HK-2 (cell line): Measurements from ENCODE around the gene POPDC2.
A peak's percentile ranks its signal among the peaks of the same experiment; 100 is the strongest.

Source experiments
- DNase-seq: peaks from one replicate; pipeline ENCODE4 v3.0.0-alpha.2; 2018; ENCODE audit not compliant: unreplicated experiment

Gene POPDC2

DNA sequence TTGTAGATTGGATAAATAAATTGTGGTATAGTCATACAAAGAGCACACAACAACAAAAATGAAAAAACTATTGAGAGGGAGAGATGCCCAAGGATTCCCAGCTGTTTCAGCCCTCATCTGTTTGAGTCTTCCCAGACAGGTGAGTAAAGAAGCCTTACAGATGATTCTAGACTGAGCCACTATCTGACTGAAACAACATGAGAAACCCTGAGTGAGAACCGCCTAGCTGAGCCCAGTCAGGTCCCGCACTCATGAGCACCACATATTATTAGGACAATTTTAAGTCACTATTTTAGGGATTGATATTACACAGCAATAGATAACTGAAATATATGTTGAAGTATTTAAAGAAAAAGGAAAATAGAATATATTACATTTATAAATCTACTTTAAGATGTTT, 19.0 kb downstream of the POPDC2 start:
- DNase-seq, result no peak

DNA sequence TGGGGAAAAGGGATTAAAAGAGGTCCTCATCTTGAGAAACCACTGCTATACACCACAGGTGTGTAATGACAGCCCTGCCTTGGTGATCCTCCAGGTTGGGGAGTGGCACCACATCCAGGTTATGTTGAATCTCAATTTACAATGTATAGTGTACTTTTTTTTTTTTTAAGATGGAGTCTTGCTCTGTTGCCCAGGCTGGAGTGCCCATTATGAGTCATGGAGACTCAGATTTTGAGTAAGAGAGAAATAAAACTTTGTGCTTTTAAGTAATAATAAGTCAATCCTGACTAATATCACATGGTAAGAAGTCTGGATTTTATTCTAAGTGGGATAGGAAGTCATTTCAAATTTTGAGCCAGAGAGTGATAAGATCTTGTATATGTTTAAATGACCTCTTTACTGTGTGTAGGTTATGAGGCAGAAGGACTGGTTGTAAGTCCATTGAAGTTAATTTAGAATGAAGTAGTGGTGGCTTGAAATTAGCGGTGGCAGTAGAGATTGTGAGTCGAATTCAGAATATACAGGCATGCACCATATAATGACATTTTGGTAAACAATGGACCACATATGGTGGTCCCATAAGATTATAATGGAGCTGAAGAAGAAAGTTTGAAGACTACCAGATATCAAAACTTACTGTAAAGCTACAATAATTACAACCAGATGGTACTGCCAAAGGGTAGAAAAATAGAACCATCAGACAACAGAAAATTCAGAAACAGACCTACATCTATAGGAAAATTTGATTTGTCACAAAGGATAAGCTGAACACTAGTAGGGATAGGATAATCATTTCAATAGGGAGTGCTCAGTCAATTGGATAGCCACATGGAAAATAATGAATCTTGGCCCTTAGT, 20.7 kb downstream of the POPDC2 start:
- no peak for DNase-seq

DNA sequence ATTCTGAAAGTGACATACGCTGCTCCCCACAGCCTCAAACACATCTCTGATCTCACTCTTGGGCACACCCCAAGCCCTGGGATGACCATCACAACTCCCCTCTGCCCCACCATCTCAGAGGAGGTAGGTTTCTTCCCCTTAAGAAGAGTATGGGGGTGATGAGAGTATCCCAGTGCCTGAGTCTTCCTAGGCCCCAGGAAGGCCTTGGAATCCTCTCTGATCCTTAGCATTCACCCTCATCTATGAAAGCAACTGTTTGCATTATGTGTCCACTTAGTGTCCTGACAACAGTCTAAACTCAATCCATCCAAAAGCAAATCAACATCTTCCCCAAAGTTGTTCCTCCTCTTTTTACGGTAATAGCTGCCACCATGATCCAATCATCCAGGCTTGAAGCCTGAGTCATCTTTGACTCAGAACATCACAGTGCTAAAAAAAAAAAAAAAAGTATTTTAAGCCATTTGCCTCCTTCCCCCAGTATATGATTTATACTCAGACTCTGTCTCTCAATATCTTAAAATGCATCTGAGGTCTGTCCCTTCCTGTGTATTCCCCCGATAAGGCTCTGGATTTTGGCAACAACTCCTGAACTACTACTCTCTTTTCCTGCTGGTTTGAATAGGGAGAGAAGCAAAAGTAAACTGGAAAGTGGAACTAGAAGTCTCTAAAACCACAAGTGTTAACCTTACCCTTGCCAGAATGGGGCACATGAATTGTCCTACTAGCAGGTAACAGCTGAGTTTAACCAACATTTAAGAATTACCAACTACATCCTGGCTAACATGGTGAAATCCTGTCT, 22.5 kb downstream of the POPDC2 start:
- DNase-seq, result peak; percentile 41

DNA sequence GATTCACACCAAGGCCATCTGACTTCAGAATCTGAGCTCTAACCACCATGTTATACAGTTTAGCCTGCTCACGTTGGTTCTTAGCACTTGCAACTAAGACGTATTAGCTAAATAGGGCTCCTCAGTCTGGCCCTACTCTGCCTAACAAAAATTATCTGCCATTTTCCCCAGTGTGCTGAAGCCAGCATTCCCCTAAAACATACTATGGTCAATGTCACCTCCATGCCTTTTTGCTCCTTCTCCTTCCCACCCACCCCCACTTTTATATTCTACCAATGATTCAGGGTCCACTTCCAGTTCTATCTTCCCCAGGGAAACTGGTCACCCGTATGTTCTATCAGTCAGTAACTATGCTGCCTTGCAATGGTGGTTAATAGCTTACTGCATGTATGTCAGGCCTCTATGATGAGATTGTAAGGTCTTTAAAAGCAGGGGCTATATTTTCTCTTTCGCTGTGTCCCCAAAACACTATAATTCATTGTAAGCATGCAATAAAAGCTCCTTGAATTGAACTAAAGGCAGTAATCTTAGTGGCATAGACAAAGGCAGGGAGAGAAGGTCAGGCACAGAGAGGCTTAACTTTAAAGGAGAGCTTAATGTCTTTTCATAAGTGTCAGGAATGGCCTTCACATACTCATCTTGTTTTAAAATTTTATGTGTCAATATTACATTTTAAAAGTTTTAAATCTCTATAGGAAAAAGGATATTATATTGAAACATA, 23.3 kb downstream of the POPDC2 start:
- DNase-seq, result peak; percentile 36

DNA sequence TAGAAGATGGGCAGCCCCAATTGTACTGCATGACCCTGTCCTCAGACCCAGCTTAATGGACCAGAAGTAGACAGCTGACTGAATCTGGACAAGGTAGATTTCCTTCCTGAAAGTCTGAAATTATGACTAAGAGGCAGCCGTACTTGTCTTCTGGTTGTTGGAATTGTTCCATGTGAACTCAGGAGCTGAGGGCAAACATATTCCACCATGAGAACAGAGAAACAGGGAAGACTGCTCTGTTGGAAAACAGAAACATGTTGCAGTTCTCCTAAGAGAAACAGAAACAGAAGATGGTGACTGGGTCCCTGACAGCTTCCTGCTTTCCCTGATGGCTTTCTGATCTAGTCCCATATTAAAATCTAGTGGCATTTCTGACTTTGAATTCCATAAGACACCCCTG, 24.1 kb downstream of the POPDC2 start:
- no peak for DNase-seq

DNA sequence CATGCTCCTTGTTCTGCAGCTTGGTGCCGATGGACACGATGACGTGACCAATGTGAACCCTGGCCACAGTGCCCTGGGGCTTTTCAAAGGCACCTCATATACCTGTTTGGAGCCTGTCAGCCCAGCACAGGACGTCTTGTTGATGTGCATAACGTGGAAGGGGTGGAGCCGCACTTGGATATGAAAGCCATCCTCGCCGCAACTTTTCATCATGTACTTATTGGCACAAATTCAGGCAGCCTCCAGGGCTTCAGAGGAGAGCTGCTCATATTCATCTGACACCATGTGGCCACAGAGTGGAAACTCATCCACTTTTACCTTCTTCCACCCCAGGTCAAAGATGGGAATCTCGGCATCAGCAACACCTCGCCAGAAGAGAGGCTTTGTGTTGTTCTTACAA, 24.7 kb downstream of the POPDC2 start:
- DNase-seq, result no peak

DNA sequence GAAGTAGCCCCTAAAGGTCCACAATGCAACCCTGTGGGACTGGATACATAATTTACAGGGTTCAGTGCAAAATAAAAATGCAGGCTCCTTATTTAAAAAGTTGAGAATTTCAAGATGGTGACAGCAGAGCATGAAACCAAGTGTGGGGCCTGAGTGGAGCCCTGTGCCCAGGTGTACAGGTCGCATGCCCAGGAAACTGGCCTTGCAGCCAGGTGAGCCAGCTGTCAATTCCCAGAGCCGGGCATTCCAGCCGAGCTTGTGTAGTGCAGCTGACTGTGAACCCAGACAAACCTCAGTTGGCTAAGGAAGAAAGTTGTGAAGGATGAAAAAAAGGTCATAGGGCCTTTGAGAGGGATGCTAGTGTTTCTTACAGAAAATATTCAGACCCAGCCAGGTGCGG, 27.6 kb downstream of the POPDC2 start:
- DNase-seq, result no peak

DNA sequence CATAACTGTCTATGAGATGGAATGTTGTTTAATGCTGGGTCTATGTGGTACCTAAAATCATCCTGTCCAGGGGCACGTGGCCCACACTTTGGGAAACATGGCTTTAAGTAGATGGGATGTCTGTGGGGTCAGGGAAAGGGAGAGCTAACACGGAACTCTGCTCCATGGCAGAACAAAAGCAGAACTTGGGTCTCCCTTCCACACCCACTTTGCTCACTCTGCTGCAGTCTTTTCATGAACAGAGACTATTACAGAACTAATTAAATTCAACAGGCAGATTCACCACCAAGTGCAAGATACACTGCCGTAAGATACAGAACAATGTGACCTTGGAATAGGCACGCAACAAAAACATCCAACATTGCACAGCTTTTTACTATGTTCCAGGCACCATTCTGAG, 28.2 kb downstream of the POPDC2 start:
- DNase-seq, result no peak

DNA sequence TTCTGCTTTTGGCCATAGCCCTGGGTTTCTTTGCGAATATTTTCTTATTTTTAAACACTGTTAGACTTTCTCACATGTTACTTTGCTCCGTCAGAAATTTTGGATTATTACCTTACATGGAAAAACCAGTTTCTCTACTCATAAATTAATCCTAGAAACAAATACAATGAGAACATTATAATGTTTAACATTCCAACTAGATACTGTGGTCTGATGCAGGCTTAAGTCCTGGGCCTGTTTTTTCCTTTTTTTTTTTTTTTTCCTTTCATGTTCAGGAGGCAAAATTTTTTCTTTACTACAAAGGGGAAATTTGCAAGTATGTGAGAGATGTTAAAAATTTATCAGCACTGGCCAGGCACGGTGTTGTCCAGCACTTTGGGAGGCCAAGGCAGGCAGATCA, 28.9 kb downstream of the POPDC2 start:
- DNase-seq, result no peak

DNA sequence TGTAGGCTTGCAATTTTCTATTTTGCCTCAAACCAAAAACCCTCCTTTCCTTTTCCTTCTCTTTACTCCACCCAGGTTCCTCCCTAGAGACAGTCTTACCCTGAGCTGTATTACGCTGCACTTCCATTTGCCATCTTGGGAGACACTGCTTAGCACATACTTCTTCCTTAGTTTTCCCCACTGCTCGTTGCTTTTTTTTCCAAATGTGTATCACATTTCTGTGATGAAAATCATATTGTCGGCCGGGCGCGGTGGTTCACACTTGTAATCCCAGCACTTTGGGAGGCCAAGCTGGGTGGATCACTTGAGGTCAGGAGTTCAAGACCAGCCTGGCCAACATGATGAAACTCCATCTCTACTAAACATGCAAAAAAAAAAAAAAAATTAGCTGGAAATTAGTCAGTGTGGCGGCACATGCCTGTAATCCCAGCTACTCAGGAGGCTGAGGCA, 29.5 kb downstream of the POPDC2 start:
- DNase-seq, result no peak

DNA sequence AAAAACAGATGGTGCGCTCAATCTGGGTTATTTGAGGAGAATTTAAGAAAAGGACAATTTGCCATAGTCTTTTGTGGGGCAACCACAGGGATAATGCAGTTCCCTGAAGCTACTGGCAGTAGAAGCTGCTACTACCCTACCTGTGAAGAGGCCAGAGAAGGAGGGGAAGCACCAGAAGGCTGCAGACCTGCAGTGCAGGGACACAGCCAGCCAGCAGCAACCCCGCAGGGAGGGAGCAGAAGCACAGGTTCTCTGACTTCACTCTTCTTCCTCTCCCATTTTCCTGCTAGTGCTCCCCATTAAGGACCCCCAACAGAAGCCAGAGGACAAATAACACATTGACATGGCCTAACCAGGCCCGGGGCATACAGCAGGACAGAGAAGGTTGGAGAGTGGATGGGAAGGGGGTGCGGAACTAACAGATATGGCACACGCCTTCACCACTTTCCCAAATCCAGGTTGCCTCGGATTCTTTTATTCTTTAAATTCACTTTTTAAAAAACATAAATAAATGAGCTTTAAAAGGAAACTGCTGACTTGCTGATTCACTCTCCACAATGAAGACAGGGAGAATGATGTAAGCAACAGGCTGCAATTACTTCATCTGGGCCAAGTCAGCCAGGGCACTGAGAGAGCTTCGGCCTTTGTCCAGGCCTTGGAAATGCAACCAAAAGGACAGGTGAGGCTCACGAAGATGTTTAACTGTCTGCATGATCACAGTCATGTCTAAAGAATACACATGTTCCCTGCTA, 30.1 kb downstream of the POPDC2 start:
- no peak for DNase-seq

DNA sequence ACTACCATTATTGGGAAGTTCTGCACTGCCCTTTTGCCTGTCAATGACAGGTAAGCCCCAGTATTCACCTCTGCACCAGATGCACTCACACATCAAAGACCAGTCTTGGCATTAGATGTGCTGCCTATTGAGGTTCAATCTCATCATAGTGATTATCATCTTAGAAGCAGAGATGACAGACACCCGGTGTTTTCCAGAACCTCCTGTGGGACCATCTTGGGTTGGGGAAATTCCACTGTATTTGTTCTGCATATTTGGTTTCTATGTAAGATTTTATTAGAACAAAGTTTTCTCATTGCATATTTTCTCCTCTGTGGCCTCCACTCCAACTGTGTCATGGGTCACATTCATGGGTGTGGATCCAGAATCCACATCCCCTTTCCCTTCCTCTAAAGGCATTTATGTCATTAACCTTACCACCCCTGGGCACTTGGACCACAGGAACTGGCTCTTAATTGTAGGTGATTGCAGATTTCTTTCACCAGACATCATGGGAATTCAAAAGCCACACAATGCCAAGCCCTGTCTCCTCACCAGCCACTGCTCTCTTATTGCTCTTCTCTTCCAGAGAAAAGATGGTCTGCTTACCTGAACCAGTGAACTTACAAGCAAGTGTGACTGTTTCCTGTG, 31.5 kb downstream of the POPDC2 start:
- DNase-seq, result no peak

DNA sequence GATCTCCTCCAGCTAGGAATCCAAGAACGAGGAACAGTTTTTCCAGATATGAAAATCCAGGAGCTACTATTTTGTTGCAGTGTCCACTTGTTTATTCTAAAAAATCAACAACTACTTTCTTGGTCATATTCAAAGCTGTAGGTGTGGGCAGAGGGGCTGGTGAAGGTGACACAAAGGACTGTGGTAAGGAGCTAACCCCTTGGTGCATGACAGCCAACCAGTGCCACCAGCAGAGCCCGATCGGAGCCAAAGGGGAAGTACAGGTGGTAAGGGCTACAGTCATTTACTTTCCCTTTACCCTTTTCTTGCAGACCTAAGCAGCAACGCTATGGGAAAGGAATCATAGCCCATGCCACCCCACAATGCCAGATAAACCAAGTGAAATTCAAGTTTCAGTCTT, 32.0 kb downstream of the POPDC2 start:
- no peak for DNase-seq

DNA sequence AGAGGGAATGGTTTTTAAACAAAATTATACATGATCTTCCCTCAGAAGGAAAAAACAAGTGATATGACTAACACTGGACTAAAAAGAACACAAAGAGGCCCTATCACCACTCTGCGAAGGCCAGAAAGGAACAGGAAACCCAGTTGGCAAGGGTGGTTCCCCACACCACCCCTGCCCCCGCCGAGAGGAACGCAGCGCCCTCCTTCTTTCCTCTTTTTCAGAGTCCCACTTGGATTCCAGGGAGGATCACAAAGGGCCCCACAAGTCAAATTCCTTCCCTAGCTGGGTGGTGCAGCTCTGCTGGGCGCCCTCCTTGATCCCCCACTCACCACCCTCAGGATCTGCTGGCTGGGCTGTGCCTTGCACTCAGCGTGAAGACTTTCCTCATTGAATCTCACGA, 32.9 kb downstream of the POPDC2 start:
- no peak for DNase-seq

DNA sequence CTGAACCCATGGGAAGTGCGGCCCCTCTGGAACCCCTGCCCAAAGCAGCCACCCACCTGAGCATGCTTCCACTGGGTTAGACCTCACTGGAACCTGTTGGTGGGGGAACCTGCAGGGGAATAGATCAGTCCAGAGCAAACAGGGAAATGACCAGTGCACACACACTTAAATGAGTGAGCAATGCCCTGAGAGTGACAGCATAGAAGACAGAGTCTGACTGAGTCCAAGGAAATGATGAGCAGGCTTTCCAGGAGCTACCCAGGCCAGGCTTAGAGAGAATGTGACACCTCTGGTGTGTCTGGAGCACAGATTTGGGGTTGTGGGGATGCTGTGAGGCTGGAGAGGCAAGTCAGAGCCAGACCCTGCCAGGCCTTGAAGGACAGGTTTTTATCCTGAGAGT, 34.2 kb downstream of the POPDC2 start:
- DNase-seq, result no peak

DNA sequence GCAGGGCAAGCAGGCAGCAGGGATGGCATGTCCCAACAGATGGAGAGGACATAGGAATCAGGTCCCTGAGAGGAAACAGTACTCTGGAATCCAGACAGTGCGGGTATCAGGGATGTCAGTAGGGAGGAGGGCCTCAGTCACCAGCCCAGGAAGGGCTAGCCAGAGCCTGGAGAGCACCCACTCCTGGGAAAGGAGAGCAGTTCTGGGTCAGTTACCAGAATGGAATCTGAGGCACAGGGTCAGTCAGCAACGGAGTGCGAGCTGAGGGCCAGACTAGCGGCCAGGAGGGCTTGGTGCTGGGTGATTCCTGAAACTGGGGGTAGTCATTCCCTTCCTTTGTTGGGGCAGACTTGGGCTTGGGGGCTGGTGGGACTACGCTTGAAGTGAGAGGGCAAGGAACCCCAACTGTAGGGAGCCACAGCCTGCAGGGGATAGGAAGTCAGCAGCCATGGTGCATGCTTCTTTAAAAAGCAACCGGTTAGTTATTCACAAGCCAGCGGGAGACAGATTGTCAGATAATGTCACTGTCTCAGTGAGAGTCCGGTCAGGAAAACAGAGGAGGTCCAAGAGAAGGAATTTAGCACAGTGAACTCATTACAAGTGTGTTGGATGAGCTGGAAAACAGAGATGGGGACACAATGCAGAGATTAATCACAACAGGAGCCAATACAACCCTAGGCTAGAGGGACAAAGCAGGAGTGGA, 34.8 kb downstream of the POPDC2 start:
- no peak for DNase-seq

DNA sequence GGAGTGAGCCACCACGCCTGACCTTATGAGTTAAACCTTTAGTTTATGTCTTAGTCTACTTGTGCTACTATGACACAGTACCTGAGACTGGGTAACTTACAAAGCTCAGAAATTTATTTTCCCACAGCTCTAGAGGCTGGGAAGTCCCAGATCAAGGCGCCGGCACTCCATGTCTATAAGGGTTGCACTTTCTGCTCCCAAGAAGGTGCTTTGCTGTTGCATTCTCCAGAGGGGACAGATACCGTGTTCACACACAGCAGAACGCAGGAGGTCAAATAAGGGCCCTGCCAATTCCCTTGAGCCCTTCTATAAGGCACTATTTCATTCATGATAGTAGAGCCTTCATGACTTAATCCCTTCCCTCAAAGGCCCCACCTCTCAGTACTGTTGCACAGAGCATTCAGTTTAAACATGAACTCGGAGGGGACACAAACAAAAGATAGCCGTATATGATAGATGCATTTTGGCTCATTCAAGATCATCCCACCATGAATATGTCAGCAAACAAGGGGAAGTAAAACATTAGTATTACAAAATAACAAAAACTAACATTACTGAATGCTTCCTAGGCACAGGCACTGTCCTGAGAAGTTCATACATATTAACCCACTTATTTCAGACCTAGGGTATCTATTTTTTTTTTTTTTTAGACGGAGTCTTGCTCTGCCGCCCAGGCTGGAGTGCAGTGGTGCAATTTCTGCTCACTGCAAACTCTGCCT, 36.2 kb downstream of the POPDC2 start:
- no peak for DNase-seq

DNA sequence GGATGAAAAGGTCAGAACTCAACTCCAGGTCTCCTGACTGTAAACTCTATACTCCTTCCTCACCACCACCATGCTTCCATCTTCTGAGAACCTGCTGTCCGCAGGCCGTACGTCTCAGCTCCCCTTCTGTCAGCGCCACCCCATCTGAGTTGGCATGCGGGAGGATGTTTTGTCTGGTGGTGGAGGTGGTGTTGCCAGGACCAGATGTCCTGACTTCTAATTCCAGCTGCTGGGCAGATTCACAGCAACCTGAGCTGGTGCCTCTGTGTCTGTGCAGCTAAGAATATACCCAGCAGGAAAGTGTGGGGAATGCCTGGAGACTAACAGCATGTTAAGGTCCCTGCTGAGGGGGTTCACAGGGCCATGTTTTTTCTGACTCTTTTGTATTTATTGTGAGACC, 39.5 kb downstream of the POPDC2 start:
- no peak for DNase-seq

DNA sequence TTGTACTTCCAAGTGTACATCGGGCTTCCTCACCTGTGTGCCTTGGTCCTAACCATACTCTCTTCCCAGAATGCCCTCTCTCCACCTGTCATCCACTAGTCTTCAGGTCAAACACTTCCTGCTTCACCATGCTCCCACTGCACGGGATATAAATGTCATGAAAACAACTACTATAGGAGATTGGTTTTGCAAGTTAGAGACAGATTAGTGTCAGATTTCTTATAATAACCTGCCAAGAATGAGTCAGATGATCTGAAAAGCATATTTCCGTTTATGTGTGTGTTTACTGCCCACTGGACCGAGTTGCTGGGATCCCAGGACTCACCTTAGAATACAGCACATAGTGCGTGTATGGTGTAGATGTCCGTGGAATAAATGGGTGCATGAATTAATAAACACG, 41.3 kb downstream of the POPDC2 start:
- DNase-seq, result no peak

DNA sequence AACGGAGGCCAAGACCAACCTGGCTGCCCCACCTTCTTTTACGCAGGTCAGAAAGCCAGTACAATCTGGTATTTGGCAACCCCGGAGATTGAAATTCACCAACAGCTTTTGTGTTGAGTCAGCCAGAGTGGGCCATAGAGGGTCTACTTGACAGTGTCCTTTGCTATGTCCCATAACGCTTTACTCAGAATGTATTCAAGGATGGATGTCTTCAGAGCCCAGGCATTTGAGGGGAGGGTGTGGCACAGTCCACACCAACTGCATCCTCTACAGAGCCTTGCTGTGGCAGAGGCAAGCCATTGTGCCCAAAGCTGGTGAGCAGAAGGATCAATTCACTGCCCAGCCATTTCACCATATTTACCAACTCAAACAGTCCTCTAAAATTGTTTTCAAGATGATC, 44.3 kb downstream of the POPDC2 start:
- DNase-seq, result no peak
